ENCODE results near the gene MAP7.
A peak's percentile ranks its signal among the peaks of the same experiment; 100 is the strongest.
"Not testable (repeated sequence)": the region's sequence is repeated elsewhere in the genome, so short reads cannot be mapped to it uniquely, and the experiment has no call there.

Gene MAP7

DNA sequence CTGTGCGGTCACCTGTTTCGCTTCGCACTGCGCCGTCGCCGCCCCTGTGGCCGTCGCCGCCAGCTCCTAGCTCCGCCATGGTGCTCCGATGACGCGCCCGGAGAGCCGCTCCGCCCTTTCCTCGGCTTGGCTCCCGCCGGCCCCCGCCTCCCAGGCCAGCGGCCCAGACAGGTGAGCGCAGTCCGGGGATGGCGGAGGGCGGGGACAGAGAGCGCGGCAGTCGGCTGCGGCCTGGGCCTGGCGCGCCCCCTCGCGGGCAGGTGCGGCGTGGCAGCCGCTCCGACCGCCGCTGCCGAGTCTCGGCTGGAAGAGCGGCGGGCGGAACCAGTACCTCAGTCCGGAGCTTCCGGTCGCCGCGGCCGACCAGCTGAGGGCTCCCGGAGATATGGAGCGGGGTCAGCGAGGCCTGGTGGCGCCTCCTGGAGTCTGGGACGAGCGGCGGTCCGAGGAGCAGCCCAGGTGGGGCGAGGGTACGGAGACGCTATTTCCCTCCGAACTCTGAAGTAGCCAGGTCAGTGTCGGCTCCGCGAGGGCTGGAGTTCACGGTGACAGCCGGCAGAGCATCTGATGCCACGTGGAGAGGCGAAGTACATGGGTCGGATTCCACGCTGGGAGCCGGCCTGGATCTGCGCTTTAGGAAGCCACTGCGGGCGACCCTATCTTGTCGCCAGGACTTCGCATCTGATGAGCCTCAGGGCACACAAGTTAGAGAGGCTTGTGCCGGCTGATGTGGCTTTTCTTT, at the start of gene MAP7:
Gene MAP7 (minus strand): TSS at position 93 of the 742 bp plus-strand sequence. CDS start 14 bp downstream, at position 79.
- peak; percentile 97 for DNase-seq

DNA sequence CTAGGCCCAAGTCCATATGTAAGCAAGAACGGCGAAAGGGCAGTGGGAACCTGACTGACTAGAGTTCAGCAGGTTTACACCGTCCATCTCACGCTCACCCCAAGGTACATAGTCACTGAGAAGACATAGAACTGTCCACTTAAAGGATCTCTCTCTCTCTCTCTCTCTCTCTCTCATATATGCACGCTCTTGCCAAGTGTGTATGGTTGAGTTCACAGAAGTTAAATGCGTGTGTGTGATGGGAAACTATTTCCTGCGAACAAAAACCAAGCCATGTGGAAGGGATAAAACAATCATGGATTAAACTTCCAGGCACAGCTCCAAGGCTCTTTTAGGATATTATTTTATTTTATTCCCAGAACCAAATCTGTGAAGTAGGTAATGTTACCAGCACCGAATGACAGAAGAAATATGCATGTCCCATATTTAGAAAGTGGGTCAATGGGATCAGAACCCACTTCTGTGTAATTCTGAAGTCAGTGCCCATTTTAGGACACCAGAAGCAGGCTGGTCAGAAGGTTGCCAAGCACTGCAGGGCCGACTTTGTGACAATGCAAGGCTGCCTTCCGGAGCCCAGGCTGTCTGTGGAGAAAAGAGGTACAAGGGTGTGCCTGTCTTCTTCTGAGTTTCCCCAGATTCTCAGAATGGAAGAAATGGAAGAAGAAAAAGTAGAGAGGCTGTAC, 49.2 kb upstream of the MAP7 start:
- DNase-seq, result no peak

- DNase-seq, result no peak
These were observed 47.8 kb upstream of the MAP7 start for GRCh38 chr6:136598048-136598447.

DNA sequence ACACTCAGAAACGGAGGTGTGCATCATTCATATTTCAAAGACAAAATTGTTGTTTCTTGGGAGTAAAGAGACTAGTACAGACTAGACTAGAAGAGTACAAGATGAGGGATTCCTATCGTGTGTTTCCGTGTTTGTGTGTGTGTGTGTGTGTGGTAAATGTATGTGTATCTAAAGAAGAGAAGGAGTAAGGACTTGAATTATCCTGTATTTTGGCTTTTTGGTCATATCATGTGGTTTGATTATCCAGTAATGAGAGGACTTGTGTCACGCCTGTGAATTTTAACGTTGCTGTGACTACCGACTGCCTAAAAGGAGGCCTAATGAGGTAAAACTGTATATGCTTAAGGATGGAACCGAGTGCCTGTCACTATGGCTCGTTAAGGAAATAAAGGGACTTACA, 44.4 kb upstream of the MAP7 start:
- no peak for DNase-seq

- no peak for DNase-seq
These were observed 43.7 kb upstream of the MAP7 start for GRCh38 chr6:136593748-136594490.

- no peak for DNase-seq
These were observed 42.9 kb upstream of the MAP7 start for GRCh38 chr6:136592930-136593673.

DNA sequence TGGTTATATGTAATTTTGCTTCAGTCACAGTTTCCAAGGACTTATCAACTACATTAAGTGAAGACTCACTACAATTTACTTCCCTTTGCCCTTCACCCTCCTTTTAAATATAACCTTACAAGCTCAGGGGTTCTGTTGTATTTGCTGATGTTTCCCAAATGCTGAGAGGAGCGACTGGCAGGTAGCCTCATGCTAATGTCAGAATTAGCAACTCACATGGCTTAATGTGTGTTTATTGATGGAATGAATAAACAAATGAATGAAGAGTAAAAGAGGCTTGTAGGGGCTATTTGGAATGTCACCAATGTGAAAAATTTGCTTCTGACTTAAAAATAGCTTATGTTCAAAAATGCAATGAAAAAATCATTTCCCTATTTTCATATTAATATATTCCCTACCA, 41.4 kb upstream of the MAP7 start:
- no peak for DNase-seq

DNA sequence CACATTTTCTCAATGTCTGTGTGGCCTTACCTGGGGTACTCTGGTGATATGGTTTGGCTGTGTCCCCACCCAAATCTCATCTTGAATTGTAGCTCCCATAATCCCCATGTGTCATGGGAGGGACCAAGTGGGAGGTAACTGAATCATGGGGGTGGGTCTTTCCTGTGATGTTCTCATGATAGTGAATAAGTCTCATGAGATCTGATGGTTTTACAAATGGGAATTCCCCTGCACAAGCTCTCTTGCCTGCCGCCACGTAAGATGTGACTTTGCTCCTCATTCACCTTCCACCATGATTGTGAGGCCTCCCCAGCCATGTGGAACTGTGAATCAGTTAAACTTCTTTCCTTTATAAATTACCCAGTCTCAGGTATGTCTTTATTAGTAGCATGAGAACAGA, 40.6 kb upstream of the MAP7 start:
- DNase-seq, result not testable (repeated sequence)

GRCh38 chr6:136587527-136587926, 37.3 kb upstream of the MAP7 start:
- no peak for DNase-seq

GRCh38 chr6:136586295-136586694, 36.1 kb upstream of the MAP7 start:
- no peak for DNase-seq

DNA sequence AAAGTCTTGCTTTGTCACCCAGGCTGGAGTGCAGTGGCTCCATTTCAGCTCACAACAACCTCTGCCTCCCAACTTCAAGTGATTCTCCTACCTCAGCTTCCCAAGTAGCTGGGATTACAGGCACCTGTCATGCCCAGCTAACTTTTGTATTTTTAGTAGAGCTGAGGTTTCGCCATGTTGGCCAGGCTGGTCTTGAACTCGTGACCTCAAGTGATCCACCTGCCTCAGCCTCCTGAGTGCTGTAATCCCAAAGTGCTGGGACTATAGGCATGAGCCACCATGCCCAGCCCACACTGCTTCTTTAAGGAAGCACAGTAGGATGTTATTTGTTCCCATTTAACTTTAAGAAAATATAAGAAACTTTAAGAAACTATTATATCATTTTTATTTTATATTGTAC, 35.3 kb upstream of the MAP7 start:
- DNase-seq, result not testable (repeated sequence)

DNA sequence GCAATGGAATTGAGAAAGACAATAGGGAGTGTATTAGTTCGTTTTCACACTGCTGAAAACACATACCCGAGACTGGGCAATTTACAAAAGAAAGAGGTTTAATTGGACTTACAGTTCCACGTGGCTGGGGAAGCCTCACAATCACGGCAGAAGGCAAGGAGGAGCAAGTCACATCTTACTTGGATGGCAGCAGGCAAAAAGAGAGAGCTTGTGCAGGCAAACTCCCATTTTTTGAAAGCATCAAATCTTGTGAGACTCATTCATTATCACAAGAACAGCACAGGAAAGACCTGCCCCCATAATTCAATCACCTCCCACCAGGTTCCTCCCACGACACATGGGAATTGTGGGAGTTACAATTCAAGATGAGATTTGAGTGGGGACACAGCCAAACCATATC, 34.1 kb upstream of the MAP7 start:
- not testable (repeated sequence) for DNase-seq

GRCh38 chr6:136582711-136583471, 32.7 kb upstream of the MAP7 start:
- DNase-seq, result peak; percentile 30

GRCh38 chr6:136579800-136580199, 29.6 kb upstream of the MAP7 start:
- no peak for DNase-seq

DNA sequence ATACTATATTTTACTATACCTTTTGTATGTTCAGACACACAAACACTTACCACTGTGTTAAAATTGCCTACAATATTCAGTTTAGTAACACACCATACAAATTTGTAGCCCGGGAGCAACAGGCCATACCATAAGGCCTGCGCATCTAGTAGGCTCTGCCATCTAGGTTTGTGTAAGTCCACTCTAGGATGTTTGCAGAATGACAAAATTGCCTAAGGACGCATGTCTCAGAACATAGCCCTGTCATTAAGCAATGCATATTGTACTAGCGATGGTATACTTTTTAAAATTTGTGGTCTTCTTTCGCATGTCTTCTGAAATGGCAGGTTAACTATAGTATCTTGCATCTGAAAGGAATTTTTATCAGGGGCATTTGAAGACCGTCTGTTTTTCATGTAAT, 26.6 kb upstream of the MAP7 start:
- DNase-seq, result no peak

DNA sequence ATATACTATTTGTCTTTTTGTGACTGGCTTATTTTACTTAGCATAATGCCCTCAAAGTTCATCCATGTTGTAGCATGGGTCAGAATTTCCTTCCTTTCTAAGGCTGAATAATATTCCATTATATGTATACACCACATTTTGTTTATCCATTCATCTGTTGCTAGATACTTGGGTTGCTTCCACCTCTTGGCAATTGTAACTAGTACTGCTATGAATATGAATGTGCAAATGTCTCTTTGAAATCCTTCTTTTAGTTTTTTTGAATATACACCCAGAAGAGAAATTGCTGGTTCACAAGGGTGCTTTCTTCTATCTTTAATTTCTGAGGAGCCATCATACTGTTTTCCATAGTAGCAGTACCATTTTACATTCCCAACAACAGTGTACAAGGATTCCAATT, 21.3 kb upstream of the MAP7 start:
- no peak for DNase-seq

GRCh38 chr6:136571065-136571464, 20.8 kb upstream of the MAP7 start:
- DNase-seq, result no peak

DNA sequence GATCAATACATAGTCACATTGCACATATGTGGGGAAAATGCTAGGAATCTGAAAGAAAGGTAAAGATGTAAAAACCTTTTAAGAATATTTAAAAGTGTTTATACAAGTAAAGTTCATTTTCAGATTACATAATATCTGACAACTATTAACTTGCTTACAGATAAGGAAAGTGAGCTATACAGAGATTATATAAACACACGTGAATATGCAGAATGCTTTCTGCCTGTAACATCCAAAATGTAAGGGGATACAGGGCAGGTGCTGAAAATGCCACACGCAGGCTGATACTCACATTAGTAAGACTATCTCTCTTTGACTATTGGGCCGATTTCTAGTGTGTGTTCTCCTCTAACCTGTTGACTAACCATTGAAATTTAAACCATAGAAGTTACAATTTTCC, 17.9 kb upstream of the MAP7 start:
- no peak for DNase-seq

DNA sequence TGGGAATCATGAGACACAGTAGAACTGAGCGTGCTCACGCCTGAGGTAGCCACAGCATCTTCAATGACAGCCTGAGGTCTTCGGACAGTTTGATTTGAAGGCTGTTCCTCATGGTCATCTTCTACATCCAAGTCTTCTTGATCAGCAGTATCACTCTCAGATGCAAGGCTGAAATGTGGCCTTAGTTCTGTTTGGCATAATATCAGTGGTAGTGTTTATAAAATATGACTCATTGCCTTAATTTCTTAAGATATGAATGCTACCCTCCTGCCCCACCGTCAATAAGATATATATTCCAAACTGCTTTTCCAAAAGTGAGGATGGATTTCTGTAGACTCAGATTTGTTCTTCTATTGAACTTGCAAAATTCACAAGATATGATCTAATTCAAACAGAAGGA, 17.5 kb upstream of the MAP7 start:
- DNase-seq, result no peak

- DNase-seq, result no peak
These were observed 16.6 kb upstream of the MAP7 start for GRCh38 chr6:136566851-136567250.

DNA sequence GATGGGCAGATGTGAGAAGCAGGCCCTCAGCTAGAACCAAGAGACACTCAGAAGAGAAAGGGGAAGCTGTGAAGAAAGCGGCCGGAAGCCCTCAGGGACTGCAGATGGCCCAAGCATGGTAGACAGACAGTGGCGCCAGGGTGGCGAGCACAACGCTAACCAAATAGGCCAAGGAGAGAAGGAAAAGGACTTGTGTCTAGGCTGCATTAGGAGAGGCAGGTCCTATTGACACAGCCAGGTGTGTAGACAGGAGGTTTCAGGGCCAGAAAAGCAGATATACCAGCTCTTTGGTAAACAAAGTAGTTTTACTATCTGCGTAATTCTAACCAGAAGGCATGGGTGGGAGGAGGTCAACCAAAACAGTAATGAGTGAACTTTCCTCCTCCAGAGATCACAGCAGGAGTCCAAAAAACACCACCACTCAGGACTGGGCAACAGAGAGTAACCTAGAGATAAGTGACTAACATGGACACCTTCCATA, 15.8 kb upstream of the MAP7 start:
- no peak for DNase-seq

- no peak for DNase-seq
These were observed 14.0 kb upstream of the MAP7 start for GRCh38 chr6:136564180-136564579.
